Upper lobe of left lung (tissue), 6 donors: Measurements from ENCODE around the gene SERPINE1. TPM values are rescaled to one million over a fixed set of nuclear protein-coding genes. Genes with fewer than 3 reads are reported as not detected.

ENCODE experiments used
- ATAC-seq, 2 donors: fragments of 200-7000 bp; cut with Tn5 transposase; one replicate each; pipeline ENCODE4 v1.9.1; 2022; ENCODE audit warnings: mild to moderate bottlenecking in 2 of 2, moderate library complexity in 2 of 2; ENCODE audit not compliant: low FRiP score in 2 of 2
- DNase-seq, 2 donors: peaks; one replicate each; pipeline ENCODE4 v3.0.0-alpha.2; 2019 to 2020
- H3K27ac ChIP-seq, 4 donors: fragments of 200-600 bp; sonication (generic); one replicate each; pipeline ENCODE4 v1.5.1; 2016 to 2019
- H3K27me3 ChIP-seq, 4 donors: fragments of 200-600 bp; sonication (generic); one replicate each; pipeline ENCODE4 v1.5.1; 2017 to 2019
- H3K36me3 ChIP-seq, 4 donors: fragments of 200-600 bp; sonication (generic); one replicate each; pipeline ENCODE4 v1.5.1; 2016 to 2019
- H3K4me1 ChIP-seq, 4 donors: fragments of 200-600 bp; sonication (generic); one replicate each; pipeline ENCODE4 v1.5.1; 2018 to 2019
- H3K4me3 ChIP-seq, 4 donors: fragments of 200-600 bp; sonication (generic); one replicate each; pipeline ENCODE4 v1.5.1; 2017 to 2019; ENCODE audit warnings: mild to moderate bottlenecking in 2 of 4, moderate library complexity in 1 of 4
- H3K9me3 ChIP-seq, 4 donors: fragments of 200-600 bp; sonication (generic); one replicate each; pipeline ENCODE4 v1.5.1; 2018 to 2019
- CTCF ChIP-seq, 6 experiments: fragments of 450-650 bp in 4 of 6; fragments of 200-600 bp in 2 of 6; sonication (generic) in 2 of 6; IDR thresholded peaks; one replicate each; pipeline ENCODE4 v1.5.1; 2016 to 2019; ENCODE audit warnings: antibody characterized with exemption in 6 of 6
- EP300 ChIP-seq, 4 donors: sonication (generic); formaldehyde crosslinking; IDR thresholded peaks; one replicate each; pipeline ENCODE4 v1.5.1; 2017; ENCODE audit warnings: antibody characterized with exemption in 4 of 4, control low read depth in 2 of 4
- POLR2A ChIP-seq, 4 donors: fragments of 450-650 bp; IDR thresholded peaks; one replicate each; pipeline ENCODE4 v1.5.1; 2016 to 2017; ENCODE audit warnings: antibody characterized with exemption in 4 of 4, mild to moderate bottlenecking in 2 of 4
- POLR2AphosphoS5 ChIP-seq, 2 donors: sonication (generic); formaldehyde crosslinking; IDR thresholded peaks; one replicate each; pipeline ENCODE4 v1.5.1; 2017; ENCODE audit warnings: antibody characterized with exemption in 2 of 2
- WGBS, 2 donors: methylation state at CpG; one replicate each; pipeline ENCODE4 v1.1.5; 2017 to 2018; 5-methylcytosine and 5-hydroxymethylcytosine counted together
- total RNA-seq, 6 donors: library from RNA; depleted of rRNA in 4 of 6; stranded (reverse); fragments of >200 nt in 4 of 6; gene quantifications; one replicate each; pipeline versions ENCODE4 v1.1.0 to v1.2.1, GENCODE V29; 2016 to 2021
- donor health status: DM: no; HTN: no; CAD: no; lungs with moderate emphysema.
- donor health status: DM: no; HTN: yes; CAD: no; lungs with severe emphysema.

SERPINE1 gene
- total RNA-seq, 6 donors from 2014 or later, result 8.4 to 125 (median 24.0) TPM

- no peaks in the 10 kb centered on the region for H3K9me3 ChIP-seq
- ATAC-seq (no peak), DNase-seq (no peak)
- H3K27me3 ChIP-seq, result peaks cover 0 to 95% (median 65%) of the 10 kb centered on the region in 4 donors
- no peak overlapping the region for H3K27ac ChIP-seq
- 2 to 7% methylated on average over 12 of the region's 12 CpGs for WGBS, 2 donors
- H3K4me3 ChIP-seq, result no peak overlapping the region
- no peaks in the 10 kb centered on the region for H3K36me3 ChIP-seq
- no peak for TF ChIP-seq POLR2A (IDR thresholded peaks at IDR 0.05)
- TF ChIP-seq EP300 (IDR thresholded peaks at IDR 0.05), result no peak
- no peak for TF ChIP-seq POLR2AphosphoS5 (IDR thresholded peaks at IDR 0.05)
- no peak for TF ChIP-seq CTCF (IDR thresholded peaks at IDR 0.05)
- H3K4me1 ChIP-seq, result peaks cover 39 to 62% (median 50%) of the 10 kb centered on the region in 4 donors
These were observed 40.9 kb downstream of the SERPINE1 start for GRCh38 chr7:101167645-101168411.

DNA sequence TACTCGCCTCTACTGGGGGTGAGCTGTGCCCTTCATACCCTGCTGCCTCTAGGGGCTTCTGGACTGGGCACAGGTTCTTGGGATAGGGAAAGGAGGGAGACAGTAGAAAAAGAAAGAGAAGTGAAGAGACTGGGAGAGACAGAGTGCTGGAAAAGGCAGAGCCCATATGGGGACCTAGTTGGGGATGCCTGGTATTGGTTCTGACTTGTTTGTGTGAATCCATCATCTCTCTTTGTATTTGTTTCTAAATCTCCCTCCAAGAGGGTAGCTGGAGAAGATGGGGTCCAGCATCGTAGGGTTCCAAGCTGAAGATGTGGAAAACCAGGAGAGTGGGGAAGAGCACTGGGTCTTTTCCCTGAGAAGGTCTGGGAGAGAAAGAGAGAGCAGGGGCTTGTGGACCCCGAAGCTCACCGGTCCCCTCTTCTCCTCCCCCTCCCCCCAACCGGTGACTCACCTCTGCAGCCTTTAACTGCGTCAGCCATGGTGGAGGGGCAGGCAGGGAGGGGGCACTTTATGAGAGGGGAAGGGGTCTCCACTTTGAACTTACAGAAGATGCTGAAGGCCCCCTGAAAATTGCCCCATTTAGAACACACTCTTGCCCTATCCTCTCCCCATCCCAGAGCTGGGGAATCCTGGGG lies 41.6 kb downstream of the SERPINE1 start:
- ATAC-seq, result no peak
- H3K36me3 ChIP-seq, result no peaks in the 10 kb centered on the region
- TF ChIP-seq EP300 (IDR thresholded peaks at IDR 0.05) (no peak), POLR2A (IDR thresholded peaks at IDR 0.05) (no peak), POLR2AphosphoS5 (IDR thresholded peaks at IDR 0.05) (no peak)
- H3K9me3 ChIP-seq, result no peaks in the 10 kb centered on the region
- no peak overlapping the region for H3K27ac ChIP-seq
- 0 to 3% methylated on average over 6 of the region's 6 CpGs for WGBS, 2 donors
- DNase-seq, result no peak
- peaks cover 0 to 95% (median 68%) of the 10 kb centered on the region in 4 donors for H3K27me3 ChIP-seq
- no peak overlapping the region for H3K4me3 ChIP-seq
- peaks cover 39 to 62% (median 49%) of the 10 kb centered on the region in 4 donors for H3K4me1 ChIP-seq

DNA sequence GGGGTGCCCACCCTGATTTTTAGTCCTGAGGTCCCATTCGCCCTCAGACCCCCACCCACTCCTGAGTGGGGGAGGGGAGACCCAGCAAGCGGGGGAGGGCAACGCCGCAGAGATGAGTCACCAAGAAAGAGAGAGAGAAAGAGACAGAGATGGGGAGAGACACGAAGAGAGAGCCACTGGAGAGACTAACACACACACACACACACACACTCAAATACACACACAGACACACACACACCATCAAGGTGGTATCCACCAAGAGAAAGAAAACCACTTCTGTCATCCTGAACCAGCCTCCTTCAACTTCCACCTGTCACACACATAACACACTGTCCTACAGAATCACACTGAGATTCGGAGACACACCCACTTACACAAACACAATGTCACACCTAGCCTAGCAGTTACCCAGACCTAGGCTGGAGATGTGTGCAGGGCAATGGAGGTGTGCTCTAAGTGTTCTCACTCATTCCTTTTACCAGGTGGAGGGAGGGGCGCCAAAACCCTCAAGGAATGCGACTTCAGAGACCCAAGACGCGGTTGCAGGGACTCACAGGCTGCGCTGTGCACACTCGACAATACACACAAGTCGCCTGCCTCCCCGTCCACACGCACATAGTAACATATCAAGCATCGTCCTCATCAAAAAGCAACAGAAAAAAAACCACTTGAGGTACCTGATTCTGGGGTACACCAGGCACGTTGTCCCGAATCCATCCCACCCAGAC lies 42.4 kb downstream of the SERPINE1 start:
- Histone ChIP-seq H3K9me3 (no peaks in the 10 kb centered on the region), H3K4me3 (no peak overlapping the region), H3K36me3 (no peaks in the 10 kb centered on the region), H3K27ac (no peak overlapping the region), H3K4me1 (peaks cover 36 to 62% (median 46%) of the 10 kb centered on the region in 4 donors), H3K27me3 (peaks cover 0 to 95% (median 67%) of the 10 kb centered on the region in 4 donors)
- DNase-seq (no peak), ATAC-seq (no peak)
- 1 to 3% methylated on average over 13 to 18 of the region's 18 CpGs for WGBS, 2 donors
- TF ChIP-seq CTCF (IDR thresholded peaks at IDR 0.05) (no peak), EP300 (IDR thresholded peaks at IDR 0.05) (no peak), POLR2A (IDR thresholded peaks at IDR 0.05) (no peak), POLR2AphosphoS5 (IDR thresholded peaks at IDR 0.05) (no peak)

DNA sequence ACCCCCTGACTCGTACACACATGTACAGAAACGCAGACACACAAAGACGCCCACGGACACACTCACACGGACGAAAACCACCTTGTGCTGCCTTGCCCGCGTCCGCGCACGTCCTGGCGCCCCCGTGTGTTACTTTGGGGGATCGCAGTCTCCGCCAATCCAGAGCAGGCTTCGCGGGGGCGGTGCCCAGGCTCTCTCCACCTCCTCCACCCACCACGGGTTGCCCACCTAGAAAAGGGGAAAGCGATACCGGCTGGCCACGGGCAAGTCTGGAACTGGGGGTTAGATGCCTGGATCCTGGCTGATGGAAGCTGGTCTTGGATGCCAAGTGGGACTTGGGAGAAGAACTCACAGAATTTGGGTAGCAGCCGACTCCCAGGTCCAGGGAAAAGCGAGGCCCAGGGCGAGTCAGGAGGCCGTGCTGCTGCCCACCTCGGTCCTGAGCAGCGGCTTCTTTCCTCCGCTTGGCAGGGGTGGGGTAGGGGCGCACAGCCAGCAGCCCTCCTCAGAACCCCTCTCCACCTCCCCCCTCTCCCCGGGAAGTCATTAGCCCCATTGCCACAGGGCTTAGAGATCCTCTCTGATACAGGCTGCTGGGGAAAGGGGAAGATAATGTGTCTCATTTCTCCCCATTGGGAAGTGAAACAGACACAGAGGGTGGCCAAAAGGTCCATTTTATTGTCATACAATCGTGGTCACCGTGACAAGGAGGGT lies 43.1 kb downstream of the SERPINE1 start:
- ATAC-seq, result peak; percentile 42 to 75
- TF ChIP-seq EP300 (IDR thresholded peaks at IDR 0.05) (no peak), POLR2A (IDR thresholded peaks at IDR 0.05) (no peak), POLR2AphosphoS5 (IDR thresholded peaks at IDR 0.05) (no peak), CTCF (IDR thresholded peaks at IDR 0.05) (peak; percentile 84 to 91 (median 87))
- Histone ChIP-seq H3K36me3 (no peaks in the 10 kb centered on the region), H3K27ac (no peak overlapping the region), H3K9me3 (no peaks in the 10 kb centered on the region), H3K27me3 (peaks cover 0 to 95% (median 66%) of the 10 kb centered on the region in 4 donors), H3K4me3 (no peak overlapping the region), H3K4me1 (peaks cover 30 to 60% (median 39%) of the 10 kb centered on the region in 4 donors)
- 1 to 3% methylated on average over 17 to 31 of the region's 33 CpGs for WGBS, 2 donors
- peak; percentile 71 to 91 for DNase-seq
